Activated CD8-positive, alpha-beta memory T cell treated with anti-CD3 and anti-CD28 coated beads, Interleukin-2, amount 50 U/mL, for 24 hours (primary cell): ENCODE measurements around the gene IL12RB1.
"Not testable (repeated sequence)": the region's sequence is repeated elsewhere in the genome, so short reads cannot be mapped to it uniquely, and the experiment has no call there.

Experiments used
- DNase-seq: peaks from one replicate; pipeline ENCODE4 v3.0.0-alpha.2; 2020; ENCODE audit errors: extremely low read depth

The IL12RB1 gene

DNA sequence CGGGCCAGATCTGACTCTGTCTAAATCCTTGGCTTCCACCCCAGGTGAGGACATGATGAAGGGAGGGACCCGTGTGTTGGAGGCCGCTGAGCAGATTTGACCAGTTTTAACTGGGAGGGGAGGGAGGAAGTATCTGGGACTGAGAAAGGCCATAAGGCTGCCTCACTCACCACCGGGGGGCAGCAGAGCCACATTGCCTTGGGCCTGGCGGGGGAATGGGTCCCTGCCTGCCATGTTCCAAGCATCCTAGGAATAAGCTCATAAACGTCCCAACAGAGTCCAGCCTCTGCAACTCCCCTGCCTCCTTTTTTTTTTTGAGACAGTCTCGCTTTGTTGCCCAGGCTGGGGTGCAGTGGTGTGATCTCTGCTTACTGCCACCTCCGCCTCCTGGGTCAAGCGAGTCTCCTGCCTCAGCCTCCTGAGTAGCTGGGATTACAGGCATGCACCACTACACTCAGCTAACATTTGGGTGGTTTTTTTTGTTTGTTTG, 26.3 kb upstream of the IL12RB1 start:
- DNase-seq = no peak

DNA sequence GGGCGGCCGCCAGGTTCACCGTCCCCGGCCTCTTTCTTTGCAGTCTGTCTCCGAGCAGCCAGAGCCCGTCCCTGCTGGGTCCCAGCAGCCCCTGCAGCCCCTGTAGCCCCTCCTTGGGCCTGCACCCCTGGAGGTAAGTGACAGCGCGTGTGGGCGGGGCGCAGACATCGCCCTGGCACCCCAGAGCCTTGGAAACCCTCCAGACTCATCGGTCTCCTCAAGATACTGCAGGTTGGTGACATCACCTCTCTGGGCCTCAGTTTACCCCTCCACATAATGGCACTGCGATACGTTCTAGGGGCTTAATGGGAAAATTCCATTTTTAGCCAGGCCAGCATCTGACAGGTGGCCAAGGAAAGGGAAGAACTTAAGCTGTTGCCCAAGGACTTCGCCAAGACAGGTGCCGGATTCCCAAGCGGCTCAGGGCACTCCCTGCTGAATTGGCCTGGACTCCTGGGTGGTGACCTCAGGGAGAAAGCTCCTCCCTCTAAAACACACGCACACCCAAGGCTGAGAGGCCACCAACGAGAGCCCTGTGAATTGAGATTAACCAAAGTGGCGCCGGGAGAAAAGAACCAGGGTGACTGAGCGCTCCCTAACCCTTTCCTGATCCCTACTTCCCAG, 24.0 kb upstream of the IL12RB1 start:
- no peak for DNase-seq

- DNase-seq = no peak
These were observed 23.2 kb upstream of the IL12RB1 start for GRCh38 chr19:18109733-18110608.

DNA sequence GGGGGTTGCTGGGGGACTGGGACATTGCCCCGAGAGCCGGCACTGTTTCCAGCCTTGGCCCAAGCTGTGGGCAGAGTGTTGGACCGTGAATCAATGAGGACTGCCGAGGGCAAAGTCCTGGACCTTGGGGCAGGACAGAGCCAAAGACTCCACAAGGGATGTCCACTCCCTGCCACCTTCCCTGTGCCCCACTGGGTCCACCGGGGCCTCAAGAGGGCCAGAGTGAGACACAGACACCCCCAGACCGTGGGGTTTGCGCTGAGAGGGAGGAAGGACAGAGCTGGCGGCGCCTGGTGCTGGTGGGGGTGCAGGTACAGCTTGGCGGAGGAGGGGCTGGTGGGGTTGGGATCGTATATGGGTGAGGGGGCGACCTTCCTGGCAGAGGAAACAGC, 22.6 kb upstream of the IL12RB1 start:
- DNase-seq = no peak

DNA sequence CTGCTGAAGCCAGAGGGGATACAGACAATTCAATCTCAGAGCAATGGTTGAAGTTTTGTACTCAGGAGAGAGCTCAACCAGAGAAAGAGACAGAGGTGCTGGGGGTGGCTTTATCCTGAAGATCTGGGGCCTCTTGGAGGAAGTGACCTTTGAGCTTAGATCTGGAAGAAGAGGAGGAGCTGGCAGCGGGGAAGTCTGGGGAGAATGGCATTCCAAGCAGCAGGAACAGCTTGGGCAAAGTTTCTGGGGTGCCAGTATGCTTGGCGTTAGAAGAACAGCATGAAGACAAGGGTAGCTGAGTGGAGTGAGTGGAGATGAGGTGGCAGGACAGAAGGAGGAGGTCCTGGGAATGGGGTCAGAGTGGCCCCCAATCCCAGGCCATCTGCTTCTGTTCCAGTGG, 22.2 kb upstream of the IL12RB1 start:
- no peak for DNase-seq

DNA sequence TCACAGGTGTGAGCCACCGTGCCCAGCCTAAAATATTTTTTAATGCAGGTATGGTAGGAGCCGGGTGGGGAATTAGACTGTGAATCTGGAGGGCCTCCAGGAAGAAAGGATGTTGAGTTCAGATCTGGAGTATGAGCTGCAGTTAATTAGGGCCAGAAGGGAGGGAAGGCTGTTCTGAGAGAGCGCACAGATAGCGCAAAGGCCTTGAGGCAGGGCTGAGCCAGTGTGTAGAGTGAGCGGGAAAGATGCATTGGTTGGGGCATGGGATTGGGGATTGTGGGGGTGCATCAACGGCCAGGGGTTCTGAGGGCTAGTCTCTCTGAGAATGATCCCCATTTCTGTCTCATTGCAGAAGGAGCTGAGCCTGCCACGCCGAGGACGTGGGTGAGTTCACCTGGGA, 20.5 kb upstream of the IL12RB1 start:
- no peak for DNase-seq

DNA sequence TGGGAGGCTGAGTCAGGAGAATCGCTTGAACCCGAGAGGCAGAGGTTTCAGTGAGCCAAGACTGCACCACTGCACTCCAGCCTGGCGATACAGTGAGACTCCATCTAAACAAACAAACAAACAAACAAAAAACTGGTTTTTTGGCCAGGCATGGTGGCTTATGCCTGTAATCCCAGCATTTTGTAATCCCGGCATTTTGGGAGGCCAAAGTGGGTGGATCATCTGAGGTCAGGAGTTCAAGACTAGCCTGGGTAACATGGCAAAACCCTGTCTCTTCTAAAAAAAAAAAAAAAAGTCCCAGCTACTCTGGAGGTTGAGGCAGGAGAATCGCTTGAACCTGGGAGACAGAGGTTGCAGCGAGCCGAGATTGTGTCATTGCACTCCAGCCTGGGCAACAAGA, 18.5 kb upstream of the IL12RB1 start:
- not testable (repeated sequence) for DNase-seq

DNA sequence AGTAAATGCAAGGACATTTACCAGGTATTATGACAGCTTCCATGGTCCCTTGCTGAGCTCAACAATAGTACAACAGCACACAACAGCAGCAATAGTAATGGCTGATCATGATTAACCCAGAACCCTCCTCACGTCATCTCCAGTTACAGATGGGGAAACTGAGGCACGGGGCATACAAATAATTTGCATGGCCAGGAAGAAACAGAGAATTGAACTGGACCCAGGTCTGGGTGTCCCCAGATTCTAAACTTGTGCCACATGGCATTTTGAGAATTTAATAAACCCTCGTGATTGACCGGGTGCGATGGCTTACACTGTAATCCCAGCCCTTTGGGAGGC, 18.0 kb upstream of the IL12RB1 start:
- DNase-seq = no peak

DNA sequence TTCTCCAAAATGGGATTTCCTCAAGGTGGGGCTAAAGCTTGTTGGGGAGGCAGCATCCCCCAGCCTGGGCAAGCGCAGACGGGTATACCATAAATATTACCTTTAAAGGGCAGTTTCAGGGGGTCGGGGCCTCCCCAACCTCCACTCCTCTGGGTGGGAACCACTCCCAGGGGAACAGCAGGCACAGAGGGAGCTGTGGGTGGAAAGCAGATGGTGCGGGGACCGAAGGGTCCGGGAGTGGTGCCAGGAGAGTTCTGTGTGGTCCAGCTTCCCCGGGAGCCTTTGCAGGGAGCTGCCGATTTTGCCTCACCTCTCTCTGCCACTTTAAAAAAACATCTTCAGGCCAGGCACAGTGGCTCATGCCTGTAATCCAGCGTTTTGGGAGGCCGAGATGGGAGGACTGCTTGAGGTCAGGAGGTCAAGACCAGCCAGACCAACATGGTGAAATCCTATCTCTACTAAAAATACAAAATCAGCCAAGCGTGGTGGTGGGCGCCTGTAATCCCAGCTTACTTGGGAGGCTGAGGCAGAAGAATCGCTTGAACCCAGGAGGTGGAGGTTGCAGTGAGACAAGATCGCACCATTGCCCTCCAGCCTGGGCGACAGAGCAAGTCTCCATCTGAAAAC, 16.3 kb upstream of the IL12RB1 start:
- DNase-seq = no peak

DNA sequence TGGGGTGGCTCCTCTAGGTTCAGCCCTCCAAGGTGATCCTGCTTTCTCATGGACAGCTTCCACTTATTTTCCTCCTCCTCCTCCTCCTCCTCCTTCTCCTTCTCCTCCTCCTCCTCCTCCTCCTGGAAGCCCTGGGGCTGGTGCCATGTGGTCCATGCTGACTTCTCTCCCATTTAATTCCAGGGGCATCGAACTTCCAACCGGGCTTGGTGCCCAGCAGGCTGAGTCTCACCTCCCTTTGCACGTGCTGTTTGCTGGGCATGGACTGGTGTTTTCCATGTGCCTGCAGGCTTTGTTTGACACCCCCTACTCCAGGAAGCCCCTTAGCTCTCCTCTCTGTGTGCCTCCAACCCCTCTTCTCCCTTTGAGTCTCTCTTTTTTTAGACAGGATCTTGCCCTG, 14.5 kb upstream of the IL12RB1 start:
- DNase-seq = no peak

GRCh38 chr19:18100710-18101109, 14.0 kb upstream of the IL12RB1 start:
- no peak for DNase-seq

DNA sequence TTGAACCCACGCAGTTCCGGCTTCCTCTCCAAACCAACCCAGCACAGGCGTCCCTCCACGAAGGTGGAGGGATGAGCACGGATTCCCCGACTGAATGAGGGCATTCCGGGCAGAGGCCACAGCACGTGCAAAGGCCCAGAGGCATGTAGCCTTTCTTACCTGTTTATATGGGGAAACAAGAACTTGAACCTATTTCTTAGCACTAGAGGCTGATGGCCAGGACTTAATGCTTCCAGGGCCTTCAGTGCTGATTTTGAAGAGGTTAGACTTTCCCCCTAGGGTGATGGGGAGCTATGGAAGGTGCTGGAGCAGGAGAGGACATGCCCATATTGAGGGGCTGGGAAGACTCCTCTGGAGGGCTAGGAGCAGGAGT, 12.9 kb upstream of the IL12RB1 start:
- DNase-seq = no peak

- DNase-seq = no peak
These were observed 12.3 kb upstream of the IL12RB1 start for GRCh38 chr19:18098891-18099622.

- DNase-seq = no peak
These were observed 11.5 kb upstream of the IL12RB1 start for GRCh38 chr19:18097993-18098890.

DNA sequence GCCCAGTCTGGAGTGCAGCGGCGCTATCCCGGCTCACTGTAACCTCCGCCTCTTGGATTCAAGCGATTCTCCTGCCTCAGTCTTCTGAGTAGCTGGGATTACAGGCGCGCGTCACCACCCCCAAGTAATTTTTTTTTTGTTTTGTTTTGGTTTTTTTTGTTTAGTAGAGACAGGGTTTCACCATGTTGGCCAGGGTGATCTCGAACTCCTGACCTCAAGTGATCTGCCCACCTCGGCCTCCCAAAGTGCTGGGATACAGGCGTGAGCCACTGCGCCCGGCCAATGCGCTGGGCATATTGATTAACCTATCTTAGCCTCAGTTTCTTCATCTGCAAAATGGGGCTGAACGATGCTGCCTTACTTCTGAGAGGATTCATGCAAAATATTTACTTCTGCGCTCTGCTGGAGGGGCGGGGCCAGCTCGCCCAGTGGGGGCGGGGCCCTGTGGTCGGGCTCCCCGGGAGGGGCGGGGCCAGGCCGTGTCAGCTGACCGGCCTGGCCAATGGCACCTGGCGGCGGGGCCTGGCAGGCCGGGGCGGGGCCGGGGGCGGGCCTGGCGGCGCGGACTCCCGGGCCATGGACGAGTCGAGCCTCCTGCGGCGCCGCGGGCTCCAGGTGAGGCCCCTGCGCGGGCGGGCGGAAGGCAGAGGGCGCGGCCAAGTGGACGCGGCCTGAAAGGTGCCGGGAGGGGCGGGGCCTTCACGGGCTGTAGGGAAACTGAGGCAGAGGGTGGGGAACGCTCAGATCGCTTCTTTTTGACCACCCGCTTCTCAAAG, 10.7 kb upstream of the IL12RB1 start, which contains the start of gene MAST3:
MAST3 (plus strand) TSS at position 562 of the 776 bp plus-strand sequence; CDS start at position 577, 15 bp downstream.
- DNase-seq = peak; percentile 61

- no peak for DNase-seq
These were observed 9.5 kb upstream of the IL12RB1 start for GRCh38 chr19:18096258-18096657.

- no peak for DNase-seq
These were observed 6.9 kb upstream of the IL12RB1 start for GRCh38 chr19:18093439-18094161.

GRCh38 chr19:18091217-18091608, 4.5 kb upstream of the IL12RB1 start:
- peak; percentile 70 for DNase-seq

DNA sequence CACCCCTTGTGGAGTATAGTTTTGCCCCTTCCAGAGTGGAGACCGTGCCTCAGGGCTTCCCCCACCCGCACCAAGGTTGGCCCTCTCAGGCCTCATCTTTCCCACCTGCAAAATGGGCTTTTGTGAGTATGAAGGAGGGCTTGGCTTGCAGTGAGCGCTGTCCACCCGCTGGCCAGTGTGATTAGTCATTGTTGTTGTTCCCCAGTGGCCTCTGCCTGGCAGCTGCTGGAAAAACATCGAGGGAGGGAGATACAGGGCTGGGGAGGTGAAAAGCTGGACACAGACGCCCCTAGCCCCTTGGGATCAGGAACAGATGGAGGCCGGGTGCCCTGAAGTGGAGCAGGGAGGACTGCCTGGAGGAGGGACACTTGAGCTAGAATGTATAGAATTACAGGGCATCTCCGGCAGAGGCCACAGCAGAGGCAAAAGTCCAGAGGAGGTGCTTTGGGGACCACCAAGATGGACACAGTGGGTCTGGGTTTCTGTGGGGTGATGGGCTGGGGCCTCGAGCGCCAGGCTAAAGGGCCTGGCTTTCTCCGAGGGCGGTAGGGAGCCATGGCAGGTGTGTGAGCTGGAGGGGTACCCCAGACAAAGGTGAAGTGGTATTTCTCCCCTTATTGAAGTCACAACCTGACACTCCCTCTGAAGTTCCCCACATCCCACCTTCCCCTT, 3.9 kb upstream of the IL12RB1 start:
- no peak for DNase-seq
